CD4-positive, alpha-beta T cell (primary cell): ENCODE data around the gene HECTD1. TPM values are rescaled to one million over a fixed set of nuclear protein-coding genes. Genes with fewer than 3 reads are reported as not detected.

Experiments used
- ATAC-seq: fragments of 200-7000 bp; cut with Tn5 transposase; one replicate; pipeline ENCODE4 v1.10.0; 2022; ENCODE audit warnings: mild to moderate bottlenecking; ENCODE audit not compliant: poor library complexity
- CTCF ChIA-PET: fragments of 350-600 bp; sonication (Branson Sonifier 250); formaldehyde crosslinking; loops from one replicate; lab custom pipeline; 2021; ENCODE audit warnings: antibody characterized with exemption, inconsistent platforms; lab: Charles Lee
- POLR2A ChIA-PET: fragments of 350-600 bp; sonication (Branson Sonifier 250); formaldehyde crosslinking; loops from one replicate; lab custom pipeline; 2021; ENCODE audit warnings: antibody characterized with exemption, inconsistent platforms; lab: Charles Lee
- DNase-seq, 14 experiments: peaks; one replicate each; pipeline ENCODE4 v3.0.0-alpha.2; 2013 to 2020; ENCODE audit warnings: mixed read lengths in 2 of 14
- H3K27ac ChIP-seq, 2 donors: one replicate each; pipeline versions ENCODE4 v1.5.1 to v1.7.0; 2013; ENCODE audit warnings: low read length in 2 of 2, low read depth in 1 of 2, mild to moderate bottlenecking in 1 of 2
- H3K27me3 ChIP-seq, 2 experiments: 1 replicate in 1 of 2; 2 replicates in 1 of 2; pipeline versions ENCODE4 v1.6.1 to v1.7.0; 2013; ENCODE audit warnings: low read length in 2 of 2, control low read depth in 1 of 2, mild to moderate bottlenecking in 1 of 2, moderate library complexity in 1 of 2; ENCODE audit not compliant: insufficient read depth in 2 of 2, control insufficient read depth in 1 of 2
- H3K36me3 ChIP-seq: one replicate; pipeline ENCODE4 v1.6.1; 2013; ENCODE audit warnings: low read length, control low read depth; ENCODE audit not compliant: insufficient read depth
- H3K4me1 ChIP-seq: one replicate; pipeline ENCODE4 v1.6.1; 2013; ENCODE audit warnings: low read length, control low read depth; ENCODE audit not compliant: insufficient read depth
- H3K4me3 ChIP-seq: one replicate; pipeline ENCODE4 v1.5.1; 2013; ENCODE audit warnings: mild to moderate bottlenecking, low read length, moderate library complexity
- H3K9me3 ChIP-seq, 2 experiments: 1 replicate in 1 of 2; 2 replicates in 1 of 2; pipeline versions ENCODE4 v1.6.1 to v1.7.0; 2013; ENCODE audit warnings: low read length in 2 of 2, mild to moderate bottlenecking in 2 of 2, control low read depth in 1 of 2, moderate library complexity in 1 of 2; ENCODE audit not compliant: control insufficient read depth in 1 of 2, insufficient read depth in 1 of 2
- H3K27ac Mint-ChIP-seq: one replicate; pipeline ENCODE4 v1.8.0; 2020; ENCODE audit warnings: mixed read lengths
- H3K27me3 Mint-ChIP-seq: one replicate; pipeline ENCODE4 v1.8.0; 2021; ENCODE audit warnings: mixed read lengths
- H3K36me3 Mint-ChIP-seq: one replicate; pipeline ENCODE4 v1.8.0; 2021; ENCODE audit warnings: low read depth, mixed read lengths
- H3K4me1 Mint-ChIP-seq: one replicate; pipeline ENCODE4 v1.8.0; 2021; ENCODE audit warnings: low read depth, mixed read lengths
- H3K4me3 Mint-ChIP-seq: one replicate; pipeline ENCODE4 v1.8.0; 2020; ENCODE audit warnings: mild to moderate bottlenecking, mixed read lengths
- H3K9me3 Mint-ChIP-seq: one replicate; pipeline ENCODE4 v1.8.0; 2020; ENCODE audit warnings: mixed read lengths
- CTCF ChIP-seq: fragments of 200-600 bp; IDR thresholded peaks from one replicate; pipeline ENCODE4 v1.8.0; 2022; ENCODE audit warnings: antibody characterized with exemption, mild to moderate bottlenecking
- intact Hi-C, 2 experiments: fragments of 100-400 bp; cut with DNase I in 1 of 2; cut with micrococcal nuclease in 1 of 2; formaldehyde crosslinking; loops; one replicate each; pipeline versions ENCODE4 v1.15.1 to v1.9.0; 2023 to 2025; cut with DNase I, micrococcal nuclease
- total RNA-seq, 174 experiments: library from RNA in 2 of 174; stranded (reverse) in 2 of 174; gene quantifications; one replicate each; pipeline ENCODE4 v1.2.3 and lab custom pipeline; 2021 to 2026

HECTD1 gene
- total RNA-seq, 2 experiments from 2014 or later = 162 to 168 TPM

GRCh38 chr14:31075144-31075543 is 132.4 kb downstream of the HECTD1 start:
- Histone ChIP-seq H3K36me3 (peaks cover 31% of the 10 kb centered on the region), H3K27ac (no peak overlapping the region), H3K9me3 (peaks cover 0 to 4% of the 10 kb centered on the region in 2 experiments), H3K4me1 (no peaks in the 10 kb centered on the region), H3K27me3 (no peaks in the 10 kb centered on the region), H3K4me3 (no peak overlapping the region)
- no peaks in the 10 kb centered on the region for H3K4me1 Mint-ChIP-seq
- no peak overlapping the region for H3K4me3 Mint-ChIP-seq
- H3K27ac Mint-ChIP-seq = no peak overlapping the region
- ChIA-PET CTCF (no interaction called here), POLR2A (no interaction called here)
- no peaks in the 10 kb centered on the region for H3K27me3 Mint-ChIP-seq
- peaks cover 57% of the 10 kb centered on the region for H3K36me3 Mint-ChIP-seq
- ATAC-seq (no peak), DNase-seq (no peak)
- no peak for TF ChIP-seq CTCF
- no peaks in the 10 kb centered on the region for H3K9me3 Mint-ChIP-seq
- intact Hi-C loops = no loop called here

GRCh38 chr14:31071151-31071550 is 136.4 kb downstream of the HECTD1 start:
- H3K27ac Mint-ChIP-seq = no peak overlapping the region
- no peak overlapping the region for H3K4me3 Mint-ChIP-seq
- intact Hi-C loops = no loop called here
- no peak overlapping the region for H3K4me3 ChIP-seq
- H3K36me3 ChIP-seq = peaks cover 26% of the 10 kb centered on the region
- peaks cover 74% of the 10 kb centered on the region for H3K36me3 Mint-ChIP-seq
- TF ChIP-seq CTCF = no peak
- ChIA-PET CTCF (no interaction called here), POLR2A (no interaction called here)
- H3K4me1 Mint-ChIP-seq = no peaks in the 10 kb centered on the region
- H3K27me3 ChIP-seq = no peaks in the 10 kb centered on the region
- H3K4me1 ChIP-seq = no peaks in the 10 kb centered on the region
- no peaks in the 10 kb centered on the region for H3K27me3 Mint-ChIP-seq
- H3K9me3 ChIP-seq = peaks cover 0 to 4% of the 10 kb centered on the region in 2 experiments
- ATAC-seq = no peak
- H3K27ac ChIP-seq = no peak overlapping the region
- no peaks in the 10 kb centered on the region for H3K9me3 Mint-ChIP-seq
- no peak for DNase-seq

- H3K4me1 Mint-ChIP-seq = no peaks in the 10 kb centered on the region
These were observed 137.2 kb downstream of the HECTD1 start for GRCh38 chr14:31070431-31070830.

More at GRCh38 chr14:31070431-31070830, 137.2 kb downstream of the HECTD1 start:
- H3K4me3 Mint-ChIP-seq = no peak overlapping the region
- H3K9me3 Mint-ChIP-seq = no peaks in the 10 kb centered on the region
- DNase-seq = no peak
- peaks cover 70% of the 10 kb centered on the region for H3K36me3 Mint-ChIP-seq
- ChIA-PET POLR2A (no interaction called here), CTCF (no interaction called here)
- H3K27me3 ChIP-seq = no peaks in the 10 kb centered on the region
- peaks cover 0 to 4% of the 10 kb centered on the region in 2 experiments for H3K9me3 ChIP-seq
- H3K27ac Mint-ChIP-seq = no peak overlapping the region
- H3K27ac ChIP-seq = no peak overlapping the region
- H3K4me3 ChIP-seq = no peak overlapping the region
- ATAC-seq = no peak
- TF ChIP-seq CTCF = no peak
- H3K36me3 ChIP-seq = peaks cover 26% of the 10 kb centered on the region
- intact Hi-C loops = no loop called here
- H3K4me1 ChIP-seq = no peaks in the 10 kb centered on the region
- H3K27me3 Mint-ChIP-seq = no peaks in the 10 kb centered on the region
